Measurements from ENCODE around the gene SERINC3.
"Not testable (repeated sequence)": the region's sequence is repeated elsewhere in the genome, so short reads cannot be mapped to it uniquely, and the experiment has no call there.

The SERINC3 gene

GRCh38 chr20:44521484-44522481 lies at the start of gene SERINC3:
SERINC3 (minus strand) TSS chr20:44522070; CDS start chr20:44521951, 119 bp downstream.
- peak; percentile 96 for DNase-seq

GRCh38 chr20:44571362-44571988 lies 49.6 kb upstream of the SERINC3 start:
- no peak for DNase-seq

- DNase-seq, result no peak
Observed at GRCh38 chr20:44570367-44570766, 48.5 kb upstream of the SERINC3 start.

- no peak for DNase-seq
Observed at GRCh38 chr20:44566811-44567210, 44.9 kb upstream of the SERINC3 start.

- DNase-seq, result no peak
Observed at GRCh38 chr20:44566018-44566417, 44.1 kb upstream of the SERINC3 start.

GRCh38 chr20:44561876-44562275 lies 40.0 kb upstream of the SERINC3 start:
- no peak for DNase-seq

GRCh38 chr20:44560818-44561217 lies 38.9 kb upstream of the SERINC3 start:
- not testable (repeated sequence) for DNase-seq

GRCh38 chr20:44560229-44560628 lies 38.4 kb upstream of the SERINC3 start:
- DNase-seq, result no peak

- no peak for DNase-seq
Observed at GRCh38 chr20:44559302-44559701, 37.4 kb upstream of the SERINC3 start.

GRCh38 chr20:44552950-44553908 lies 31.4 kb upstream of the SERINC3 start:
- DNase-seq, result no peak

GRCh38 chr20:44552568-44552949 lies 30.7 kb upstream of the SERINC3 start:
- DNase-seq, result no peak

GRCh38 chr20:44552050-44552449 lies 30.2 kb upstream of the SERINC3 start:
- no peak for DNase-seq

GRCh38 chr20:44549123-44549522 lies 27.3 kb upstream of the SERINC3 start:
- no peak for DNase-seq

- no peak for DNase-seq
Observed at GRCh38 chr20:44547419-44547818, 25.5 kb upstream of the SERINC3 start.

- no peak for DNase-seq
Observed at GRCh38 chr20:44544263-44544662, 22.4 kb upstream of the SERINC3 start.

- no peak for DNase-seq
Observed at GRCh38 chr20:44543358-44543757, 21.5 kb upstream of the SERINC3 start.

- no peak for DNase-seq
Observed at GRCh38 chr20:44542890-44543289, 21.0 kb upstream of the SERINC3 start.

- no peak for DNase-seq
Observed at GRCh38 chr20:44541992-44542391, 20.1 kb upstream of the SERINC3 start.

- DNase-seq, result no peak
Observed at GRCh38 chr20:44540834-44541233, 19.0 kb upstream of the SERINC3 start.

GRCh38 chr20:44537993-44538392 lies 16.1 kb upstream of the SERINC3 start:
- no peak for DNase-seq

GRCh38 chr20:44536175-44536574 lies 14.3 kb upstream of the SERINC3 start:
- no peak for DNase-seq

- no peak for DNase-seq
Observed at GRCh38 chr20:44533928-44534327, 12.1 kb upstream of the SERINC3 start.

GRCh38 chr20:44532981-44533331 lies 11.1 kb upstream of the SERINC3 start:
- no peak for DNase-seq

Data from NCI-H2171 (cell line).